GM18502 (cell line): ENCODE measurements around the gene FAM107A.
A peak's percentile ranks its signal among the peaks of the same experiment; 100 is the strongest.

Source experiments
- ATAC-seq: cut with Tn5 transposase; IDR thresholded peaks from one replicate; pipeline ENCODE4 v1.9.1; 2021; ENCODE audit warnings: mild to moderate bottlenecking; ENCODE audit not compliant: unreplicated experiment, poor library complexity

FAM107A gene

DNA sequence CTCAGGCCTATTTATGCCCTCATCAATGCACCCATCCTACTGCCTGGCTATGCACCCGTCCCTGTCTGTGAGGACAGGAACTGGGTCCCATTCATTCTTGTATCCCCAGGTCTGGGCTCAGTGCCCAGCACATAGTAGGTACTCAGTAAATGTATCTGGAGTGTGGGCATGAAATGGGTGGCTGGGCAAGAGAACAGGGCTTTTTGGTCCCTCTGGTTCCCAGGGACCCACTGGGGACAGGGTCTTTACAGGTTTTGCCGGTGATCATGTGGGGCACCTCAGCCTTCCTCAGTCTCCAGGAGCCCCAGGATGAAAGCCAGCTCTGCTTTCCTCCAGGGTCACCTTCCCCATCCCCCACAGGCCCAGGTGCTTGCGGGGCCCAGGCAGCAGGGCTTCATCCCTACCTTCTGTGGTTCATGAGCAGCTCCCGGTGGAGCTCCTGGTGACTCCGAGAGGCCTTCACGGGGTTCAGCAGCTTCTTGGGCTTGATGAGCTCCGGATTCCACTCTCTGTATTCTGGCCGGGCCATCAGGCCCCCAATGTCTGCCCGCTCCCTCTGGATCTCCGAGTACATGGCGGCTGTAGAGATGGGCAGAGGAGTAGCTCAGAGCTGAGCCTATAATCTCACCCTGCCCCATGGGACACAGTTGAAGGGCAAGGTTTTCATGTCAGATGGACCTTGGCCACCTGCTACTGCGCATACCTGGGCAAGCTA is 7.7 kb downstream of the FAM107A start:
- ATAC-seq: no peak

DNA sequence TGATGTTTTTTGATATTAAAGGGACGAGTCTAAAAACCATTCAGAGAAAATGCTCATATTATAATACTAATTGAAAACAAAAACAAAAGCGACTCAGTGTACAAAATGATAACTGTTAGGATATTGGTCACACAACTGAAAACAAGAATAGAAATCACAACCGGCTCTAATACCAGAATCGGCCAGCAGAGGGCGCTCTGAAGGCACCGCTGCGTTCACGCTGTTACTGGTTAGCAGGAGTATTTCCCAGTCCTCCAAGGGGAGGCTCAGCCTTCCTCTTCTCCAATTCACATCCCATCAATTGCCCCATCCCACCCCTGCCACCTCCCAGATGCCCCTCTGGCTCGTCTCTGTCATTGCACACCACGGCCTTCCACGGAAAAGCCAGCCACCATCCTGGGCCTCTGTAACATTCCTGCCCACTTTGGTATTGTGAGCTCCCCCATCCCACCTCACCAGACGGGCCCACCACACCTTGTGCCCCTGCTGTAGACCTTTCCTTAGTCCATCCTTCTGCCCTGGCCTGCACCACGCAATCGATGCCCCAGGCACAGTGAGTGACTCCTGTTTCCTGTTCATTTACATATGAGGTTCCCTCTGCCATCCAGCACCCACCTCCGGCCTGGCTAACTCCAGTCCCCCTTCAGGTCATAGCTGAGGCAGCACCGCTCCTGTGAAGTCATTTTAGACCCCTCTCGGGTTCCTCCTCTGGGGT is 8.5 kb downstream of the FAM107A start:
- ATAC-seq: peak; percentile 61

DNA sequence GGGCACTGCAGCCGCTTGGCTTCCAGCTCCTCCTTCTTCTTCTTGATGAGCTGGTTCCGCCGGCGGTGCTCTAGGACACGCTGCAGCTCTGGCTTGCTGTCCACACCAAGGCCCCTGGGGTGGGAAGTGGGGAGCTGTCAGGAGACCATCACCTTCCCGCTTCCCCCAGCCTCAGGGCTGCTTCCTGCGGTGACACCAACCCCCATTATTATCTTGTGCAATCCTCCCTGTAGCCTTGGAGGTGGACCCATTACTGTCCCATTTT is 10.0 kb downstream of the FAM107A start:
- no peak for ATAC-seq

DNA sequence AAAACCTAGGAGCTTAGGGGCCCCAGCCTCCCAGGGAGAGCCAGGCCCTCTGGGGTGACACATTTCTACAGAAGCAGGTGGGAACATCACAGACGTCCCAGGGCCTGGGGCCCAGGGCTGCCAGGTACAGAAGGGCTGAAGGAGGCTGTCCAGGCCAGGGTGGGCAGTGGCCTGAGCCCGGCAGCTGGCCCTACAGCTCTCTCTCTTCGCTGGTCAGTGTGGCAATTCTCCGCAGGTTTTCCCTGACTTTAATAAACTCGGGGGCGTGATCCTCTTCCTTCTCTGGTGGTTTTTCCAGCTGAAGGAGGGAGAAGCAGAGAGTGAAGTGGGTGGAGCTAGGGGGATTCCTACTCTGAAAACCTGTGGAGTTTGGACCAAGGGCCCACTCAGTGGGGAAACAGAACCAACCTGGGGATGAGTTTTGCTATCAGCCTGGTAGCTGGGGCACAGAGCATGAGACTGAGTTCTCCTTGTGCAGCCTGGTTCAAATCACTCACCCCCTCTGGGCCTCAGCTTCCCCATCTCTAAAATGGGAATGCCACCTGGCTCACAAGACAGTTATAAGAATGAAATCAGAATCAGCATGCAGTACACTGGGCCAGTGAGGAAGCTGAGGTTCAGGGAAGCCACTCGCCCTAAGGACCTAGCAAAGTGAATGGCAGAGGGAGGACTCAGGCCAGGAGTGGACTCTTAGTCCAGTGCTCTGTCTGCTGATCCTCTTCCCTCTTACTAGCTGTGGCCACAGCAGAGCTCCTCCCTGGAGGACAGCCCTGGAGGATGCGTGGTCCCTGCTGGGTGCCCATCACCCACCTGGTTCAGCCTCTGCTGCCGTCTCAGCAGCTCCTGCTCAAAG is 10.6 kb downstream of the FAM107A start:
- ATAC-seq: no peak

DNA sequence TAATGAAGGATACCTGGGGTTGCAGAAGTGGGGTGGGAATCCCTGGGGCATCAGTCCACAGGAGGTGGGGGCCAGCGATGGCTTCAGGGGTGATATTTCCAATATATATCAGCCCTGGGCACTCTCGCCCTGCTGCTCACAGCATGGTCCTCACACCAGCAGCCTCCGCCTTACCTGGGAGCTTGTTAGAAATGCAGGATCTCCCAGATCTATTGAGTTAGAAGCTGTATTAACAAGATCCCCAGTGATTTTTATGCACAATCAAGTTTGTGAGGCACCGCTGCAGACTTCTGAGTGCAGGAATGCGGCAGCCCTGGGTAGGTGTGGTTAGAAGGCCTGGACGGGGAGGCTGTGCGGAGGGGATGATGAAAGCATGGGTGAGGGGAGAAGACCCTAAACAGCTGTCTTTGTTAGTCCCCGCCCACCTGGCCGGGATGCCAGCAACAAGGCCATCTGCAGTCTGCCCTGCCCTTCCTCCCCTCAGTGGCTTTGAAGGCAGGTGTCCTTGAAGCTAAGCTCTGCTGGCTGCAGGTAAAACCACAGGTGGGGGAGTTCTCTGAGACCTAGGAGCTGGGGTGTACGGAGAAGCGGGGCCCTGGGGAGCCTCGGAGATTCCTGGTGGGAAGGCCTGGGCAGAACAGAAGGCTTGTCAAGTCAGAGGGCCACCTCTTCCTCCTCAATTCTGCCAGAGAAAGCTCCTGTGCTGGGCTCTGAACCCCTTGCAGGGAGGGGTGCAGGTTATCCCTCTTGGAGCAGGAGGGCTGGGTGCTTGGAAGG is 11.4 kb downstream of the FAM107A start:
- ATAC-seq: no peak

DNA sequence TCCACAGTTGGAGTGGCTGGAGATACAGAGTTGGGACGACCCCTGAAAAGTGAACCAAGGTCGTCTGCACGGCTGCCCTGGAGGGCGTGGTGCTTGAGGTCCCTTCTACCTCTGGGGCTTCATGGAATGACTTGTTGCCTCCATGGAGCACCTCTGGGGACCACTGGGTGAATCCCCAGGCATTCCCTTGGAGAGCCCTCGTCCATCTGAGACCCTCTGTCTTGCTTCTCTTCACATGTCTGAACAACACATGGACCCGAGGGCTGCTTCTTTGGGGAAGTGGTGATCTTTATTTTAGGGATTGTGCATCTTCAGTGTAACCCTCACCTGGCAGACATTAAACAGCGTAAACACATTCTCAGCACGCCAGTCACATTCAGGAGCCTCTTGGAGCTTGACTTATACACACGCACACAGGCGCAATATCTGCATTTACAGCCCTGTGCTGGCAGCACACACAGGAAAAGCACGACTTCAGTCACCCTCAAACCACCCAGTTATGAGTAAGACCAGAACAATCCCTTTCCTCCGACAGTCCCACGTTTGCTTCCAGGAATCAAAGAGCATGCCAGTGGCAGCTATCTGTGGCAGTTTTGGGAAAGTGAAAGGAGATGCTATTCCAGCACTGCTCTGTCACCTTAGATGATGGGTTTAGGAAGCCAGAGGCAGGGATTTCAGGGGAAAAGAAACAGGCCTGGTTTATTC is 12.6 kb downstream of the FAM107A start:
- no peak for ATAC-seq

DNA sequence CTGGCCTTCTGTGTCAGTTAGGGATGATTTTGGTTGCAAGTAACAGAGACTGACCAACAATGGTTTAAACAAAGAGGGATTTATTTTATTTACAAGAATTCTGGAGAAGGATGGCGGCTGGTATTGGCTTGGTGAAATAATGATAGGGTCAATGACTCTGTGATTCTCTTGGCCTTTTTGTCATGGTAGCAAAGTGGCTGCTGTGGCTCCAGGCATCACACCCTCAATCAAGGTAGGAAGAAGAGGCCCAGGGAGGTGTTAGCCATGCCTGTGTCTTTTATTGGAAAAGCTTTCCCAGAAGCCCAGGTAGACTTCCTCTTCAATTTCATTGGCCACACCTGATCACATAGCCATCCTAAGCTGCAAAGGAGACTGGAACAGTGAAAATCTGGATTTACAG is 13.1 kb downstream of the FAM107A start:
- ATAC-seq: no peak

DNA sequence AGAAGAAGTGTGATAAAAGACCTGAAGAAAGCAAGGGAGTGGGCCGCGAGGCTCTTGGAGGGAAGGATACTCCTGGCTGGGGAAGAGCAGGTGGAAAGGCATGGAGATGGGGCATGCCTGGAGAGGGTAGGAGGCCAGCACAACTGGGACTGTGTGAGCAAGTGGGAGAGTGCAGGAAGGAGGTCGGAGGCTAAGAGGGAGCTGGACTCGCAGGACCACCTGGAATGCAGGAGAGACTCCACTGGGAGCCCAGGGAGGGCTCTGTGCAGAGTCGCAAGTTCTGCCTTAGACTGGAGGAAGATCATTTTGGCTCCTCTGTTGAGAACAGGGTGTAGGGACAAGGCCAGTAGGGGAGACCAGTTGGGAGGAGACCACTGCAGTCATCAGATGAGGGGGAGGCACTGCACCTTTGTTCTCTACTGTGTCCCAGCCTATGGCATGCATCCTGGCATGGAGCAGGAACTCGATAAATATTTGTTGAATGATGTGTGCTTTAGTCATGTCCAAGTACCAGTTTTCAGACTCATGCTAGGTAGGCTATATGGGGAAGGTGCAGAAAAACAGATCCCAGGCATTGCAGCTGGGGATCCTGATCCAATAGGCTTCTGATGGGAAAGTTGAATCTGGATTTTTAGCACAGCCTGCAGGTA is 13.7 kb downstream of the FAM107A start:
- no peak for ATAC-seq

DNA sequence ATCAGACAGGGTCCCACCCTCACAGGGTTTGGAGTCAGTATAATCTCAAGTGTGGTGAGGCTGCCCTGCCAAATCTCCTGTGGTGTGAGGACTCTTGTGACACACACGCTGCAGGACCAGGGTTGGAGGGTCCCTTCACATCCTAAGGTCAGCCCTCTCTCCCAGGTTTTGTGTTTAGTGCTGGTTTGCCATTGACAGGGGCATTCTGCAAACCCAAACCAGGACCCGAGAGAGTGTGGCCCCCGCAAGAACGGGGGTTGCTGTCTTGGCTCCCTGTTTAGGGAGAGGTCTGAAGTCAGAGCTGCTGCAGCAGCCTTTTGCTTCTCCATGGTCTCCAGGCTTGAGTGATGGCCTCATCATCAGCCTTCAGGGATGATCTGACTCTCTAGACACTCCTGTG is 14.7 kb downstream of the FAM107A start:
- ATAC-seq: no peak

DNA sequence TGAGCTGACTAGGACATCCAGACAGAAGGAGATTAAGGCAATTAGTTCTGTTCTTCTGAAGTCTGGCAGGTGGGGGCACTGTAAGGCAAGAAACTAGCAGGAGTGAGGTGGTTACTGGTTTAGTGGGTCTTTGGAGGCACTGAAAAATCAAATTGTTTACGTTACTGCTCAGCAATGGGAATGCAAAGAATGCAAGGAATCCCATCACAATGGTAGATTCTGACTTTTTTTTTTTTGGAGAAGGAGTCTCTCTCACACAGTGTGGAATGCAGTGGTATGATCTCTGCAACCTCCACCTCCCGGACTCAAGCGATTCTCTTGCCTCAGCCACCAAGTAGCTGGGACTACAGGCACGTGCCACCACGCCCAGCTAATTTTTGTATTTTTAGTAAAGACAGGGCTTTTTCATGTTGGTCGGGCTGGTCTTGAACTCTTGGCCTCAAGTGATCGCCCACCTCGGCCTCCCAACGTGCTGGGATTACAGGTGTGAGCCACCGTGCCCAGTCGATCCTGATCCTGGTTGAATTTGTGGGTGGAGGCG is 16.4 kb downstream of the FAM107A start:
- ATAC-seq: no peak

DNA sequence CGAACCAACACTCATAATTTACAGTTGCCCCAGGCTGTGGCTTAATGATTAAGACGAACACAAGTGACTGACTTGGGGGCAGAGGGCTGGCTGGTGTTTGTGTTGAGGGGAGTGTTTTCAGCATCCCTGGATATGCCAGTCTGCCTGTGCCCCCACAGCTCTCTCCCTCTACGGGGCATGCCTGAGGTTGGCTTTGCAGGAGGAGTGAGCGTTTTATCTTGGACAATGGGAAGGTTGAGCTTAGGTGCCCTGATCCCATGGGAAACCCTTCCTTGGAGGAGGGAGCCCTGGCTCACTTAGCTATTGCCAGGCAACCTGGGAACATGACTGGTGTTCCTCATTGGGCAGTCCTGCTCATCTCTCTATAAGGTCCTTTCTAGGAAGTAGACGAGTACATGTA is 17.6 kb downstream of the FAM107A start:
- no peak for ATAC-seq

DNA sequence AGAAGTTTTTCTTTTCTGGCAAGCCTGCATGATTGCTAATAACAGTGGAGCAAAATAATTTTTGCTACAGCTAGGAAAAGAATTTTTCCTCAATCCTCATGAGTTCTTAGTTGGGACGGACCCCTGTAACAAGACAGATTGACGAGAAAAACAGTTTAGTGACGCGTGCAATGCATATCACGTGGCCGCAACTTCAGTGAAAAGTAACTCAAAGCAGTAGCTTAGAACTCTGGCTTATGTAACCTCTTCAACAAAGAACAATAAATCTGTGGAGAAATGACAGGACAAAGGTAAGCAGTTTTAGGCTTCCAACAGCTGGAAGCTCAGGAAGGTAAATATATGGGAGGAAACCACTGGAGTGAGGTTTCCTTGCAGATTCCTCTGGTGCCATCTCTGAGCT is 19.7 kb downstream of the FAM107A start:
- ATAC-seq: no peak

DNA sequence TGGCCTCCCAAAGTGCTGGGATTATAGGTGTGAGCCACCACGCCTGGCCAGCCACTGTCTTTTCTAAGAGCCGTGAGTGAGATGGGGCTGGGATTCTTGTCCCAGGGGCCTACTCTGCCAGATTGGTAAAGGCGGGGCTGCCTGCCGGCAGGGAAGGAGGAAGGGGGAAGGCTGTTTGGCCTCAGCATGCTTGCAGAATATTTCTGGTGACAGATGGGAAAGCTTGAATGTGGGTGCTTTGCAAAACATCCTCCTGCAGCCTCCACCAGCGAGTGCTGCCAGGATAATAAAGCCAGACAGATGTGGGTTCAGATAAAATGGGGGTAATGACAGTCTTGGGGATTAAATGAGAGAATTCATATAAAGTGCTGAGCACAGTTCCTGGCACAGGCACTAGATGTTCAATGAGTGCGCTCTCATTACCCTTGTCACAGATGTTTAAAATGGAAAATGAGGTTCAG is 20.4 kb downstream of the FAM107A start:
- ATAC-seq: no peak

DNA sequence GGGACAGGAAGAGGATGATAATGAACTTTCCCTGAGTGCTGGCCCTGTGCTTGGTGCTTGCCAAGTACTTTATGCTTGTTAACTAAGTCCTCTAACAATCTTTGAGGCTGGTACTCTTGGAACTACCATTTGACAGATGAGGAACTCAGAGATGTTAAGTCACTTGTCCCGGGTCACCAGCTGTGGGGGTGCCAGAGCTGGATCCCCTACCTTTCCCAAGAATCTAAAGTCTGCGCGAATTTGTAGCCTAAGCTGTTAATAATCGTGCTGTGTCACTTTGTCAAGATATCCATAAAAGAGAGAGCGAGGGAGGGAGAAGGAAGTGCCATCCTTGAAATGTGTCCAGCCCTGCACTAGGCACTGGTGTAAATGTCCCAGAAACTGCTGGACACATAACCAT is 21.2 kb downstream of the FAM107A start:
- ATAC-seq: no peak

DNA sequence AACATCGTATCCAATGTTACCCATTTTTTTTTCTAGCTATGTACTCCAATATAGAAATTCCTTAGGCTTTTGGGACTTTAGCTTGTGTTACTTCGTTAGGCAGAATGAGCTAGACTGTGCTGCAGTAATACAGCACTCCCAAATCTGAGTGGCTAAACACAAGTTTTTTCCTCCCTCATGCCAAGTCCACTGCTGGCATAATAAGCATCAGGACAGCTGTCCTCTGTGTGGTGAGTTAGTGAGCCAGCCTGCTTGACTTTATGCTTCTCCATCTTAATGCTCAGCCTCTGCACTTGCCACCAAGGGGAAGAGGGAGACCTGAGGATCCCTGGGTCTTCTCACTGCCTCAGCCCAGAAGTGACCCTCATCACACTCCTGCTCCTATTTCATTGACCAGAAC is 22.0 kb downstream of the FAM107A start:
- no peak for ATAC-seq

DNA sequence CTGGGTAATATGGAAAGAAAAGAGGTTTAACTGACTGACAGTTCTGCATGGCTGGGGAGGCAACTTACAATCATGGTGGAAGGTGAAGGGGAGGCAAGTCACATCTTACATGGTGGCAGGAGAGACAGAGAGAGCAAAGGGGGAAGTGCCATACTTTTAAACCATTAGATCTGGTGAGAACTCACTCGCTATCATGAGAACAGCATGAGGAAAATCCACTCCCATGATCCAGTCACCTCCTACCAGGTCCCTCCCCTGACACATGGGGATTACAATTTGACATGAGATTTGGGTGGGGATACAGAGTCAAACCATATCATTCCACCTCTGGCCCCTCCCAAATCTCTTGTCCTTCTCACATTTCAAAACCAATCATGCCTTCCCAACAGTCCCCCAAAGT is 24.2 kb downstream of the FAM107A start:
- ATAC-seq: no peak

DNA sequence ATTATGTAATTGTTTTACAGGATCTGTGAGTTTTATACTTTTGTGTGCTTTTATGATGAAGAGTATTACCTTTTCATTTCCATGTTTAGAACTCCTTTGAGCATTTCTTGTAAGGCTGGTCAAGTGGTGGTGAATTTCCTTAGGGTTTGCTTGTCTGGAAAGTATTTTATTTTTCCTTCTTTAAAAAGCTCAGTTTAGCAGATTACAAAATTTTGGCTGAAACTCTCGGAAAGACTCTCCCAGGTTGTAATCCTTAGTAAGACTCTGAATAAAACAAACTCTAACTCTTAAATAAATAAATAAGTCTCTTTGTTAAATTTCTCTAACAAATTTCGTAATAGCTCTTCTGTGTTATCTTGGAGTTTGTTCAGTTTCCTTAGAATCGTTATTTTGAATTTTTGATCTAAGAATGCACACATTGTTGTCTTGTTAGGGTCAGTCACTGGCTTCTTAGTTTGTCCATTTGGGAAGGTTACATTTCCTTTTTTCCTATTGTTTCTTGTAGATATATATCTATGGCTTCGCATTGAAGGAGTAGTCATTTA is 25.5 kb downstream of the FAM107A start:
- no peak for ATAC-seq

DNA sequence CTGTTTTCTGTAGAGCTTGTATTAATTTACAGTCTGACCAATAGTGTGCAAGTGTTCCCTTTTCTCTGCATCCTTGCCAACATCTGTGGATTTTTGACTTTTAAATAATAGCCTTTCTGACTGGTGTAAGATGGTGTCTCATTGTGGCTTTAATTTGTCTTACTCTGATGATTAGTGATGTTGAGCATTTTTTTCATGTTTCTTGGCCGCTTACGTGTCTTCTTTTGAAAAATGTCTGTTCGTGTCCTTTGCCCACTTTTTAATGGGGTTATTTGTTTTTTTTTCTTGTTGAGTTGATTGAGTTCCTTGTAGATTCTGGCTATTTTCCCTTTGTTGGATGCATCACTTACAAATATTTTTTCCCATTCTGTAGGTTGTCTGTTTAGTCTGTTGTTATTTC is 32.6 kb downstream of the FAM107A start:
- no peak for ATAC-seq
